SKM-1 treated with dmso at 0.1 percent for 144 hours (cell line): ENCODE results near the gene THSD4.
A peak's percentile ranks its signal among the peaks of the same experiment; 100 is the strongest.

Experiments used
- DNase-seq: peaks from one replicate; lab custom pipeline; 2025; ENCODE audit not compliant: unreplicated experiment; lab: John Stamatoyannopoulos, UW

THSD4 gene

DNA sequence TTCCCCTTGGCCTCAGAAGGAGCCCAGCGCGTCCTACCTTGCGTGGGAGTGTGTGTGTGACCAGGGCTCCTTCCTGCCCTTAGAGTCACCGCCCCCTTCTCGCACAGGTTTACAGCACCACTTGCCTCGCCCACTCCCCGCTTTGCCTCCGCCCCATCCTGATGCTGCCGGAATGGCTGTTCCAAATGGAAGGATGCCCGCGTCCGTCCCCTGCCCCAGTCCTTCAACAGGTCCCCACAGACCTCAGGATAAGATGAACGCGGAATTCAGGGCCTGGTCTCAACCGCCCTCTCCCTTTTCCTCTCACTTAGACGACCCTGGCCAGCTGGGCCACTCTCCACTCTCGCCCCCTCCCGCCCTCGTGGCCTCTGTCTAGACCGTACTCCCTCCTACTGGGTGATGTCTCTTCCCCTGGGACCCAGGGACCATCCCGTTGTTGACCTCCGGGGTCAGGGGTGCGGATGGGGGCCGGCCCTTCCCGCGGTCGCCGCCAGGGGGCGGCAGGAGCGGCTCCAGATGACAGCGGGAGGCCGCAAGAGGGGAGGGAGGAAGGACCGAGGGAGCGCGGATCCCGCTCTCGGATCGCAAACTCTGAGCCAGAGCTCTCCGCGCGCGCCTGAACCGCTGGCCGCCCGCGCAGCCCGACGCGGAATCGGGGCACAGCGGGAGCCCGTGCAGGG, at the start of gene THSD4:
TSS of gene THSD4 (plus strand) at position 585 of the 680 bp plus-strand sequence.
- DNase-seq, result peak; percentile 83

DNA sequence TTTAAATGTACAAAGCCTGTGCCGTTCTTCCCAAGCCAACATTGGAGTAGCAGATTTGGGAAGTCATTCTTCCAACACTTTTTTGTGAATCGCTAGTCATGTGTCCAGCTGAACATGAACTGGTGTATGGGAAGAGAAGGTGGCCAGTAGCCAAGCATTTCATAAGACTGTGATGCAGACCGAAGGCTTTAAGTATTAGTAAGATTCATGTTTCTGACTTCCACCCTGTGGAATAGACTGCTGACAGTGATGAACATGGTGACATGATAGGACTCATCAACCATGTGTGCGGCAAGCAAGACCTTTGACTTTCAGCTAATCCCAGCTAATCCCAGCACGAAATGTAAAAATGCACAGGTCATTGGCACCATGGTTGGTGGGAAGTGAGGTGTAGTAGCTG, 48.3 kb upstream of the THSD4 start:
- DNase-seq, result no peak

DNA sequence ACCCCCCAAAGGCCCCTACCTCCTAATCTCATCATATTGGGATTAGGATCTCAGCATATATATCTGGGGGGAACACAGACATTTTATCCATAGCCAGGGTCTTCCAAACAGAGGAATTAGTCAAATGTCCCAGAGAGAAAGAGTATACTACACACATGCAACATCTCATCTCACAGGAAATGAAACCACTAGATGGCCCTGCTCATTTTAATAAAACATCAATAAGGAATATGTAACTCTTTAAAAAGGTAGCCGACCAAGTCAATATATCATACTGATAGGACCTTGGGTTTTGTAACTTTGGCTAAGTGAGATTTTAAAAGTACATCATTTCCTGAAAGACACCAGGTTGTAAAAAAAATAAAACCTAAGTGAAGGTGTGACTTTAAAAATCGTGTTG, 45.6 kb upstream of the THSD4 start:
- no peak for DNase-seq

DNA sequence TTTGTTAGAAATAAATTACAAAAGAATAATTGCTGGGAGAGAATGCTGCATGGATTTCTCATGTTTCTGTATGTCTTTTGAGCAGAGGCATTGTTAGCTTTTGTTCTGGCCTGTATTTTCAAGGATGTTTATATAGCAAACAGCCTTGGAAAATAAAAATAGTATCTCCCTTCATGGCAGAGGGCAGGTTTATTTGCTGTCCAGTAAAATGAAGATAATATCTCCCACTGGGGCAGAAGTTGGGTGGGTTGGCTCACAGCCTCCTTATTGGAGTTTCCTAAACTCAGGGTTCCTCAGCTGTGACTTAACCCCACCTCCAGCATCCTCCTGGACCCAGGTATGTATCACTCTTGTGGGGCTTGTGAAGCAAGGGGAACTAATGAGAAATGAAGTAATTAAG, 43.7 kb upstream of the THSD4 start:
- DNase-seq, result no peak

DNA sequence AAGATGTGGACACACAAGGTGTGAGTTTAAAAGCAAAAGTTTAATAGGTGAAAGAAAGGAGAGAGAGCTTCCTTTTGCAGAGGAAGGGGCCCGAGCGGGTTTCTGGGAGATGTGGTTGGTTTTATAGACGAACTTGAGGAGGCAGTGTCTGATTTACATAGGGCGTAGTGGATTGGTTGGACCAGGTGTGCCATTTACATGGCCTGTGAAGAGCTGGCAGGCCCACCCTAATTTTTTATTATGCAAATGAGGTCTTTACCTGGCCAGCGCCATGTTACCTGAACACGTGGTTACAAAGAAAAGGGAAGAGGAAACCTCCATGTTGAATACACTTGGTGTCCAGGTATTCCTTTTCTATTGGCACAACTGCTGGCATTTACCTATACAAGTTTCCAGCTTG, 42.8 kb upstream of the THSD4 start:
- DNase-seq, result no peak

DNA sequence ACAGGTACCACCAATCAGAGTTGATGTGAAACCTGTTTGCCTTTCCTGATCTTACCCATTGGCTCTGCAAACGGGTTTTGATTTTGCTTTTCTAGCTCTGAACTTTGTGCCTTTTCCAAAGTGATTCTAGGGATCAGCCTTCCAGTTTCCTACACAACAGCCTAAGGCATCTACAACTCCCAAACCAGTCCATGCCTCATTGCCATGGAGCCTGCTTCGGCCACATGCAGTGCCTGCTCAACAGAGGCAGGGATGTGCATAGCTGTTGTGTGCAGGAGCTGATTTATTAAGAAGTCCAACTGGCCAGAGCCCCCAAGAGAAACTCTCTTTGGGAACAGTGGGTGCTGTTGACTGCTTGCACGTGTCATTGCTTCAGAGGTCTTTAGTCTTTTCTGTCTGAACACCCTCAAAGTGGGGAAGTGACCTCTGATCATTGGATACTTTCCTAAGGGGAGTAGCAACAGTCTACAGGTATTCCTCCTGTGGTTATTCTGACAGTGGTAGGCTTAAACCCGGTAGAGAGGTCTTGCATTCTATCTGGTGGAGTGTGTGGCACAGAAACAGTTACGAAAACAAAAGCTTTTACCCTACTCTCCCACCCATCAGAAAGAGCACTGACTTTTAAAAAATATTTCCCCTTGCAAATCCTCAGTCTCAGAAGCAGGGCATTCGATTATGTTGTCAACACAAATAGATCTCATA, 36.6 kb upstream of the THSD4 start:
- no peak for DNase-seq

DNA sequence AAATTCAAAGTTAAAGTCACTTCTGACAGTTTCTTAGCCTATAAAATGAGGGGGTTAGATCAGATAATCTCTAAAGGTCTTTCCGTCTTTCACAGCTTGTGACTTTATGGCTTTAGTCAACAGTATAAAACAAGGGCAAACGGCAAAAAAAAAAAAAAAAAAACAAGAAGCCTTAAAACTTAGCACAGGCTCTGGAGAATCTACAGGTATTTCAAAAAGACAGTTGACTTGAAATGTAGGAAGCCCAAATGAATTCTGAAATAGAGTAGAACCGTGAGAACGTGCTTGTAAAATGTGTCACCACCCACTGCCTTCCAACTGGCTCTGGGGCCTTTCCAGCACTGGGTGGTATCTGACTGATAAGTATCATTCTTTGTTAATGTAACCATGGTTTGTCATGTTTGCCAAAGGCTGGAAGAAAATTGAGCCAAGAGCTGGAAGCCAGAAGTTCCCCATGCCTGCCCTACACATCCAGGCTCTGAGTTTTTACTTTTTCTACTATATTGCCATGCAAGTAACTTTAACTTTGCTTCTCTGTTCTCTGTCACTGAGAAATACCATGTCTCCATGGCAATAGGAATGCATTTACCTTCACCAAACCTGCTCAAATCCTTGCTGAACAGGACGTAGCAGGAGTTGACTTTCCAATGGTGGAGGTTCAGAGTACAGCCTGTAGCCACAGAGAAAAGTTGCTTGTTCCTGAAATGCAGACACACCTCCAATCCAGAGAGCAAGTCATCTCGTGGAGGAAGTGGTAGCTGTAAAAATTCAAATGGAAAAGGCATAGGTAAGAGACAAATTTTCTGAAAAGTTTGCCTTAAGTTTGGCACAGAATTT, 35.8 kb upstream of the THSD4 start:
- DNase-seq, result no peak

DNA sequence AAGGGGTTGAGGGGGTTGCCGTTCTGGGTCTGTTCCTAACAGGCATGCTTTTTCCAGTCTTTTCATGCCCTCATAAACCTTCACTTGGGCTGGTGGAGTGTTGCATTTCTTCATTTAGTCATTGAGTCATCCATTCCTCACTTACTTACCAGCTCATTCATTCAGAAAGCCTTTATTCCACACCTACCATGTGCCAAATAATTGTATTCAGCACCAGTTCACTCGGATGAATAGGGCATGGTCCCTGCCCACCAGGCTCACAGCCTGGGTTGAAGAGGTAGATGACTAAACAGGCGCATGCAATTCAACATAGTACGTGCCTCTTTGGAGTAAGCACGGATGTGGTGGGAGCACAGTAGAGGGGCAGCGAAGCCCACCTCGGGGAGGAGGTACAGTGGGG, 35.1 kb upstream of the THSD4 start:
- no peak for DNase-seq

DNA sequence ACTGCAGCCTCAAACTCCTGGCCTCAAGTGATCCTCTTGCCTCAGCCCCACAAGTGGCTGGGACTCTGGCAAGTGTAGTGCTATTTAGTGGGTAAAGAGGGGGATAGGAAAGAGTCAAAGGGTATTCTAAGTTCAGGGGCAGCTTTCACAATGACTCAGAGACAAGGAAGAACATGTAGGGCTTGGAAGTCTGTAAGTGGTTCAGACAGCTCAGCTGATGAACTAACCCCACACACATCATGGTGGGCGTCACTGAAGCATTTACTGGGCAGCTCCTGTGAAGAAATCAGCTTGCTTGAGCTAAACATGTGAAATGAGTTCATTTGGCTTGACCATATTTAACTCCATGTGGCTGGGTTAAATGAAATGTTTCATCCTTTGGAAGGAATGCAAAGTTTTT, 34.6 kb upstream of the THSD4 start:
- DNase-seq, result no peak

DNA sequence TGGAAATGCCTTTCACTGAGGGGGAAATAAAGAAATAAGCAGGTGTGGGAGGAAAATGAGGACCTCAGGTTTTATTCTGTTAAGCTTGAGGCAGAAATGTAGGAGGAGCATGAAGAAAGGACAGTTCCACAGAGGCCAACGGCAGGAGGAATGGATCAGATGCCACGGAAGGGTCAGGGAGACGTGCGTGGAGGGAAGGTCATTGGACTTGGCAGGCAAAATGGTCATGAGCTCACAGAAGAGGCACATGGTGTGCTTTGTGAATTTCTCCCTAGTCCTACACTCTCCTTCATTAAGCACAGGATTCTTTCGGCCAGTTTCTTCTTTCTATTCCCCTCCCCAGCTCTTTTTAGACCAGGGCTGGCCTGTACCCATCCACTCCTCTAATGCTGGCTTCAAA, 32.5 kb upstream of the THSD4 start:
- DNase-seq, result no peak

DNA sequence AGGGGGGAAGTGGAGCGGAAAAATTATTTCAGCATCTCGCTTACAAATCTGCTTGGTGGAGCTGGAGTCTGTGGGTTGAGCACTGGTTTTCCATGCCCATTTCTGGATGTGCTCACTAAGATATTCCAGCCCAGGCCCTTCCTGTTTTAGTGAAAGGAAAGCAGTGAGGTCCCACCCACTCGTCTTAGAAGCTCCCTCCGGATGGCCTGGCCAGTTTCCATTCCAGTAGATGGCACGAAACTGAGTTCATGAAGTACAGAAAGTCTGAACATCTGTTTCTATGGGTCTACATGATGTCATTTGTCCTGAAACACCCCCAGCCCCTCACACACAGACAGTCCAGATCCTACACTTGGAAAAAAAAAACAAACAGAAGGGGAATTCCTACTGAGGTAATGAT, 31.9 kb upstream of the THSD4 start:
- no peak for DNase-seq

DNA sequence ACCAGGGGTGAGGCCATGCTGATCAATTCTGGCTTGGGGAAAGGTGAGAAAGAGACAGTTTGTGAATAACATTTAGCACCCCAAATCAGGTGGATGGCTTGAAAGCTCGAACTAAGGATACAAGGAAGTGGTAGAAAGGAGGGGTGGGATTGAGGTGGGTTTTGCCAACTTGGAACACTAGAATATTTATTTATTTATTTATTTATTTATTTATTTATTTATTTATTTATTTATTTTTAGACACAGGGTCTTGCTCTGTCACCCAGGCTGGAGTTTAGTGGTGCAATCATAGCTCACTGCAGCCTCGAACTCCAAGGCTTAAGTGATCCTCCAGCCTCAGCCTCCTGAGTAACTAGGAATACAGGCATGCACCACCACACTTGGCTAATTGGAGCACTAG, 31.0 kb upstream of the THSD4 start:
- no peak for DNase-seq

DNA sequence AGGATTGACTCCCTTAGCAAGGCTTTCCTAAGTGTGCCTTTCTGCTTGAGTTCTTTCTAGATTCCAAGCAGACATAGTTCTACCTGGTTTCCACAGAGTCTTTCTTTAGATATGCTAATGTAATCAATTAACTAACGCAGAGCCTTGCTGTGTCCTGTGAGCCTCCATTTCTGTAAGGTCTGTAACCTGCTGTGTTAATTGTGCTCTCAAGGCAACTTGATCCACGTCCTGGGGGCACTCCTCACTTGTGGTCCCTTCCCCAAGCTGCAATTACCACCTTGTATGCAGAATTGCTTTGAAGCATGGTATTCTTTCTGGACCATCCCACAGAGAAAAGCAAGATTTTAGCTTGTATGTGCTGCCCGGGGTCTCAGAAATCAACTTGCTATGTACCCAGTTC, 29.5 kb upstream of the THSD4 start:
- DNase-seq, result no peak

DNA sequence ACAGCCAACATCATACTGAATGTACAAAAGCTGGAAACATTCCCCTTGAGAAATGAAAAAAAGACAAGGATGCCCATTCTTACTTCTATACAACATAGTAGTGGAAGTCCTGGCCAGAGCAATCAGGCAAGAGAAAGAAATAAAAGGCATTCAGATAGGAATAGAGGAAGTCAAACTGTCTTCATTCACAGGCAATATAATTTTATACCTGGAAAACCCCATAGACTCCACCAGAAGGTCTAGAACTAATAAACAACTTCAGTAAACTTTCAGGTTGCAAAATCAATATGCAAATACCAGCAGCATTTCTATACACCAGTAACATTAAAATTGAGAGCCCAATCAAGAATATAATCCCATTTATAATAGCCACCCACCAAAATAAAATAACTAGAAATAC, 27.1 kb upstream of the THSD4 start:
- no peak for DNase-seq

DNA sequence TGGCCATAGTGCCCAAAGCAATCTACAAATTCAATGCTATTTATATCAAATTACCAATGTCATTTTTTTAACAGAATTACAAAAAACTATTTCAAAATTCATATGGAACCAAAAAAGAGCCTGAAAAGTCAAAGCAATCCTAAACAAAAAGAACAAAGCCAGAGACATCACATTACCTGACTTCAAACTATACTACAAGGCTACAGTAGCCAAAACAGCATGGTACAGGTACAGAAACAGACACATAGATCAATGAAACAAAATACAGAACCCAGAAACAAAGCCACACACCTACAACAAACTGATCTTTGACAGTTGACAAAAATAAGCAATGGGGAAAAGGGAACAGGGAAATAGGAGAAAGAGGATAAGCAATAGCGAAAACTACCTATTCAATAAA, 26.6 kb upstream of the THSD4 start:
- no peak for DNase-seq

DNA sequence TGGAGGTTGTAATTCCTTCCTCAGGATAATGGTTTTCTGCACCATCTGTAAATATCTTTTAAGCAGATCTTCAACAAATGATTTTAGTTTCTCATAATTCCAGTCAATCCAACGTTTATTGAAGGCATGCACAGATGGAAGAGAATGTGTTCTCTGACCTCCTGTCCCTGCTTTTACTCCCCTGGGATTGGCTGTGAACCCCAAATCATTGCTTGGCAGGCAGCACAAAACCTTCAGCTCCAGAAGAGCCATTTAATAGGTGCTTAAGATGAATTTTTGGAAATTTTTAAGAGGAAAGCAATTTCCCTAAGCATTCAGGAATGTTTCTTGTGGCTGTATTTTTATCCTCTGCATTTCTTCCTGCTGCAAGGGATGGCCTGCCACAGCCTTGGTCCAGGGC, 25.5 kb upstream of the THSD4 start:
- DNase-seq, result no peak

DNA sequence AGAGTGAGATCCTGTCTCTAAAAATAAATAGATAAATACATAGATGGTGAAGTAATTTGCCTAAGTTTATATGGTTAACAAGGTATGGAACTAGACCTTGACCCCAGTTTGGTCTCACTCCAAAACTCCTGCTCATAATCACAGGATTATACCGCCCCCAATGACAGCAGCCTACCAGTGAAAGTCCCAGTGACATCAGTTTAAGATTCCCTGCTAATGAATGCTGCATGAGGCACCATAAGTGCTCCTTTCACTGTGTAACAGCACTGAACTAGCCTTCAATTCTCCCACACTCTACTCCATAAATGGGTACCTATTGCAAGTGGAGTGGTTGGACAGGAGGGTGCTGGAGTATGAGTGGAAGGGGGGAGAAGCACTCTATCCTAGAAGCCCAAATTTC, 23.7 kb upstream of the THSD4 start:
- DNase-seq, result no peak

DNA sequence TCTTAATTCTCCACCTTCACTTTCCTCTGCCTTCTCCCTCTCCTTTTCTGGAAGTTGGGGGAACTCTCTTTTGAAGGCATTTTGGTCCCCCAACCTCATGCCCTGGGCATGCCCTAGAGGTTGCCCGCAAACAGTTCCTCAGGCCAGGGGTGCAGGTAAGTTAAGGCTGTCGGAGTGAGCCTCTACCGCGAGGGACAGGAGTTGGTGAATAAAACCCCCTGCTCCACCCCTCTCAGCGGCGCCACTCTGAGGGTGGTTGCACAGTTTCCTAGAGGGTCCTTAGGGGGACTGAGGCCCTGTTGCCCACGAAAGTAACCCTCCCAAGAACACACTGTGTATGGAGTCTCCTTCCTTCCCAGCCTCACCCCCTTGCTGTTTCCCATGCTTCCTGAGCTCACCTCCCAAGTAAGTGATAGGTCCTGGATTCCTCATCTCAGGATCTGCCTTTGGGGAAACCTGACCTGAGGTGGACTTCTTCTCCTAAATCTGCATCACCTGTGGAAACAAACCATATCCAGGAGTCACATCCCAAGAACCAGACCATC, 23.1 kb upstream of the THSD4 start:
- no peak for DNase-seq

DNA sequence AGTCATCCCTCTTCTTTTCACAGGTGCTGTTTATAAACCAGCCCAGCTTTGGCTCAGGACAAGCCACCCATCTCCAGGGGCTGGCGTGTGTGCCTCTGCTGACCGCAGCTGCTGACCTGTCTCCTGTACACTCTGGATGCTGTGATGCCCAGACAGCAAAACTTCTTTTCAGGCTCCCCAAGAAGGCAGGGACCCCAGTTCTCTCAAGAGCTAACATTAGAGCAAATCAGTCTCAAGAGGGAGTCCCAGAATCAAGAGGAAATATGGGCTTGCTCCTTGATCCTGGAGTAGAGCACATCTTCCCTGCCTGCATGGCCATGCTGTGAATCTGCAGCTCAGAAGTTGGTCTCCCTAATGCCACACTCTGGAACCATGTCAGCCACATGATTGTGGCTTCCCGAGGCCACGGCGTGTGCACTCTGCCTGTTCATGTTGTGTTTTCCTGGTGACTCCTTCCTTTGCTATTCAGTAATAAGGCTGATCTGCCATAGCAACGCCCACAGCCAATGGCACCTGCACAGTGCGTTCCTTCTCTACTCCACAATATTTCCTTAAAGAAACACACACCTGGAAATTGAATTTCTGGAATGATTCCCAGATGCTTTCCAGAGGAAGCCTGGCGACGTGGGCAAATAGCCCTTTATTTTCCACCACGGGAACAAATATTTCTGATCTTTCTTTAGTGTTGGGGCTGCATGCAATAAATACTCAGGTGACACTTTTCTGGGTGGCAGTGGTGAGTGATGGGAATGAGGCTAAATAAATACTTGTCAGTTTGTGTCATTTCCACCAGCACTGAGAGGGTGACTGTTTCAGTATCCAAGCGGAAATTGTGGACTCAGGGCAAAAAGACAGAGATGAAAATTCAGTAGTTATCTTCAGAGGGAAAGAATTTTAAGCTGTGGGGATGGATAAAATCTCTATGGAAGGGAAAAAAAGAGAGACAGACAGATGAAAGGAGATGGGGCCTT, 21.9 kb upstream of the THSD4 start:
- DNase-seq, result no peak

DNA sequence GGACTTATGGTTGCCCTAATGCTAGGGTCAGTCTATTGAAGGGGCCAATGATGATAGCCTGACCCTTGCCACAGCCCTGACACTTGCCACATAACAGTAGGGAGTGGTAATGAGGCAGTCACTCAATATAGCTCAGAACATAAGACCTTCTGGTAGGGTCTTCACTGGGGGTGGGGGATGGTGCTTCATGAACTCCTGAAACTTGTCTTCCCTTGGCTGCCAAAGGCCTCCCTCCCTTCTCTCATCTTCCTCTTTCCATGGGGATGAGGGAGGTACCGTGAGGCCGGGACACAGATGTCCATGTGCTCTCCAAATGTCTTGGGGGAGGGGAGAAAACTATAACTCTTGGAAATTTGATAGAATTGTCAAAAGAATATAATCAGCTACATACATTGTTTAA, 21.1 kb upstream of the THSD4 start:
- DNase-seq, result no peak

DNA sequence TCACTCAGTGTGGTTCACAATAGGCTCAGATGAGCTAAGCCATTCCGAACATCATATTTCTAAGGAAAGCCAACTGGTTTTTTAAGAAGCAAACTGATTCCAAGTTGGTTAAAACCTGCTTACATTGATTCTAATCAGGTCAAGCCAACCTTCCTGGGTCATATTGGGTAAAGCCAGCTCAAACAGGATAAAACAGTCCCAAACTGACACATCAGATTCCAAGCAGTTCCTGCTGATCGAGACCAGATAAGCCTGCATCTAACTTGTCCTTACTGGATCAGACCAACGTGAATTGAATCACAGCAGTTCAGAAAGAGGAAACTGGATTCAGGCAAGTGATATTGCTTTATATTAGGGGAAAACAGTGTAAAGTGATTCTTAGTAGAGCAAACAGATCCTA, 18.6 kb upstream of the THSD4 start:
- no peak for DNase-seq
